Activated CD4-positive, alpha-beta T cell treated with anti-CD3 and anti-CD28 coated beads for 24 hours (primary cell): ENCODE results near the gene CTTNBP2.
"Not testable (repeated sequence)": the region's sequence is repeated elsewhere in the genome, so short reads cannot be mapped to it uniquely, and the experiment has no call there.

ENCODE experiments used
- DNase-seq, 2 donors: peaks; one replicate each; pipeline ENCODE4 v3.0.0-alpha.2; 2020; ENCODE audit warnings: low read depth in 2 of 2

The CTTNBP2 gene

GRCh38 chr7:117750612-117751563 lies 122.4 kb downstream of the CTTNBP2 start:
- DNase-seq, result no peak

GRCh38 chr7:117741962-117742361 lies 131.3 kb downstream of the CTTNBP2 start:
- no peak for DNase-seq

GRCh38 chr7:117739085-117739484 lies 134.2 kb downstream of the CTTNBP2 start:
- DNase-seq, result no peak

- no peak for DNase-seq
Measured at GRCh38 chr7:117737926-117738325, 135.3 kb downstream of the CTTNBP2 start.

GRCh38 chr7:117731455-117731854 lies 141.8 kb downstream of the CTTNBP2 start:
- DNase-seq, result no peak

GRCh38 chr7:117730390-117730789 lies 142.9 kb downstream of the CTTNBP2 start:
- DNase-seq, result no peak

GRCh38 chr7:117728890-117729624 lies 144.2 kb downstream of the CTTNBP2 start:
- no peak for DNase-seq

- DNase-seq, result no peak
Measured at GRCh38 chr7:117724898-117725297, 148.3 kb downstream of the CTTNBP2 start.

- no peak for DNase-seq
Measured at GRCh38 chr7:117719377-117719776, 153.9 kb downstream of the CTTNBP2 start.

GRCh38 chr7:117718116-117718835 lies 155.0 kb downstream of the CTTNBP2 start:
- no peak for DNase-seq

- DNase-seq, result no peak
Measured at GRCh38 chr7:117717357-117717756, 155.9 kb downstream of the CTTNBP2 start.

- DNase-seq, result no peak
Measured at GRCh38 chr7:117716707-117717299, 156.4 kb downstream of the CTTNBP2 start.

GRCh38 chr7:117715784-117716445 lies 157.3 kb downstream of the CTTNBP2 start:
- DNase-seq, result no peak

GRCh38 chr7:117711556-117711955 lies 161.7 kb downstream of the CTTNBP2 start:
- no peak for DNase-seq

GRCh38 chr7:117708173-117708572 lies 165.1 kb downstream of the CTTNBP2 start:
- not testable (repeated sequence) for DNase-seq

GRCh38 chr7:117707080-117707479 lies 166.2 kb downstream of the CTTNBP2 start:
- no peak for DNase-seq

- DNase-seq, result no peak
Measured at GRCh38 chr7:117706210-117706609, 167.0 kb downstream of the CTTNBP2 start.

GRCh38 chr7:117705630-117706029 lies 167.6 kb downstream of the CTTNBP2 start:
- DNase-seq, result no peak

GRCh38 chr7:117704063-117704462 lies 169.2 kb downstream of the CTTNBP2 start:
- no peak for DNase-seq

GRCh38 chr7:117698018-117698417 lies 175.2 kb downstream of the CTTNBP2 start:
- no peak for DNase-seq

- DNase-seq, result no peak
Measured at GRCh38 chr7:117692338-117692737, 180.9 kb downstream of the CTTNBP2 start.
